A673 (cell line): ENCODE results near the gene EAPP. TPM values are rescaled to one million over a fixed set of nuclear protein-coding genes. Genes with fewer than 3 reads are reported as not detected.
"Not testable (repeated sequence)": the region's sequence is repeated elsewhere in the genome, so short reads cannot be mapped to it uniquely, and the experiment has no call there.

Source experiments
- BruUV-seq: library from RNA; stranded (reverse); fragments of 400-500 nt; replicated peaks from 2 replicates; lab custom pipeline; 2021; lab: Mats Ljungman, UMichigan
- CTCF ChIA-PET: fragments of 300-600 bp; sonication (Branson Sonifier 250); formaldehyde crosslinking; loops from one replicate; lab custom pipeline; 2022; ENCODE audit warnings: antibody characterized with exemption; lab: Charles Lee
- POLR2A ChIA-PET: fragments of 300-600 bp; sonication (Branson Sonifier 250); formaldehyde crosslinking; loops from one replicate; lab custom pipeline; 2022; ENCODE audit warnings: antibody characterized with exemption; ENCODE audit not compliant: low non-redundant PET; lab: Charles Lee
- DNase-seq: peaks from one replicate; pipeline ENCODE4 v3.0.0-alpha.2; 2015; ENCODE audit warnings: low spot score
- H3K27ac ChIP-seq: fragments of 200-600 bp; sonication (generic); 2 replicates; pipeline ENCODE4 v1.5.1; 2016; ENCODE audit warnings: mixed run types, low read depth, mild to moderate bottlenecking, mixed read lengths, antibody characterized with exemption, low read length; ENCODE audit not compliant: poor library complexity, severe bottlenecking
- H3K27me3 ChIP-seq: fragments of 200-600 bp; sonication (generic); replicated peaks from 2 replicates; pipeline ENCODE4 v1.6.1; 2017; ENCODE audit warnings: mixed run types, low read depth, mild to moderate bottlenecking, mixed read lengths, antibody characterized with exemption, low read length; ENCODE audit not compliant: insufficient read depth, poor library complexity
- H3K36me3 ChIP-seq: fragments of 200-600 bp; sonication (generic); 2 replicates; pipeline ENCODE4 v1.6.1; 2016; ENCODE audit warnings: mixed run types, mild to moderate bottlenecking, mixed read lengths, antibody characterized with exemption, low read length; ENCODE audit not compliant: insufficient read depth, poor library complexity, severe bottlenecking
- H3K4me1 ChIP-seq: fragments of 200-600 bp; sonication (generic); 2 replicates; pipeline ENCODE4 v1.6.1; 2017; ENCODE audit warnings: mixed run types, mild to moderate bottlenecking, mixed read lengths, antibody characterized with exemption, low read length; ENCODE audit not compliant: insufficient read depth, poor library complexity, severe bottlenecking
- H3K4me3 ChIP-seq: fragments of 200-600 bp; sonication (generic); 2 replicates; pipeline ENCODE4 v1.5.1; 2016; ENCODE audit warnings: low read depth, mixed run types, mild to moderate bottlenecking, mixed read lengths, low read length; ENCODE audit not compliant: poor library complexity, severe bottlenecking
- H3K9me3 ChIP-seq: fragments of 200-600 bp; sonication (generic); 2 replicates; pipeline ENCODE4 v1.6.1; 2016; ENCODE audit warnings: mixed run types, low read depth, mild to moderate bottlenecking, mixed read lengths, antibody characterized with exemption, low read length; ENCODE audit not compliant: poor library complexity, severe bottlenecking
- EZH2 ChIP-seq: fragments of 200-600 bp; sonication (generic); IDR thresholded peaks from 2 replicates; pipeline ENCODE4 v1.6.1; 2017; ENCODE audit warnings: borderline replicate concordance, low read depth, mild to moderate bottlenecking, mixed read lengths, antibody characterized with exemption, low read length; ENCODE audit not compliant: poor library complexity, severe bottlenecking
- intact Hi-C: fragments of 100-400 bp; cut with micrococcal nuclease; formaldehyde crosslinking; loops from one replicate; pipeline ENCODE4 v1.10.0; 2022; ENCODE audit not compliant: unreplicated experiment
- total RNA-seq: library from RNA; stranded (reverse); gene quantifications from 2 replicates; pipeline ENCODE4 v1.2.3, GENCODE V29; 2021
- TF ChIP-seq, protein P1 (sequence below): fragments of 300-800, 200-600 bp; sonication (generic); conservative IDR thresholded peaks from 2 replicates; pipeline ENCODE4 v1.5.1; 2017; ENCODE audit warnings: low read depth, mild to moderate bottlenecking, antibody characterized with exemption, low read length, moderate library complexity, mixed read lengths

EAPP gene
- total RNA-seq, 1 experiment from 2014 or later, result 33.1 TPM

DNA sequence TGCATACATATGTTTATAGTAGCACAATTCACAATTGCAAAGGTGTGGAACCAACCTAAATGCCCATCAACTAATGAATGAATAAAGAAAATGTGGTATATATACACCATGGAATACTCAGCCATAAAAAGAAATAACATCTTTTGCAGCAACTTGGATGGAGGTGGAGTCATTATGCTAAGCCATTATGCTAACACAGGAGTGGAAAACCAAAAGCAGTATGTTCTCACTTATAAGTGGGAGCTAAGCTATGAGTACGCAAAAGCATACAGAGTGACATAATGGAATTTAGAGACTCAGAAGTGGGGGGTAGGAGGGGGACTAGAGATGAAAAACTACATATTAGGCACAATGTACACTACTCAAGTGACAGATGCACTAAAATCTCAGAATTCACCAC is 61.2 kb downstream of the EAPP start:
- CTCF ChIA-PET, result interaction anchor here (0.7 kb wide), 1 partner anchor 149 kb away, joined by 5 read pairs; no protein-coding TSS in a partner anchor
- POLR2A ChIA-PET, result no interaction called here
- Histone ChIP-seq H3K27ac (no peak overlapping the region), H3K36me3 (no peaks in the 10 kb centered on the region), H3K9me3 (no peaks in the 10 kb centered on the region), H3K27me3 (no peaks in the 10 kb centered on the region), H3K4me1 (no peaks in the 10 kb centered on the region), H3K4me3 (no peak overlapping the region)
- intact Hi-C loops, result no loop called here
- TF ChIP-seq, protein P1, sequence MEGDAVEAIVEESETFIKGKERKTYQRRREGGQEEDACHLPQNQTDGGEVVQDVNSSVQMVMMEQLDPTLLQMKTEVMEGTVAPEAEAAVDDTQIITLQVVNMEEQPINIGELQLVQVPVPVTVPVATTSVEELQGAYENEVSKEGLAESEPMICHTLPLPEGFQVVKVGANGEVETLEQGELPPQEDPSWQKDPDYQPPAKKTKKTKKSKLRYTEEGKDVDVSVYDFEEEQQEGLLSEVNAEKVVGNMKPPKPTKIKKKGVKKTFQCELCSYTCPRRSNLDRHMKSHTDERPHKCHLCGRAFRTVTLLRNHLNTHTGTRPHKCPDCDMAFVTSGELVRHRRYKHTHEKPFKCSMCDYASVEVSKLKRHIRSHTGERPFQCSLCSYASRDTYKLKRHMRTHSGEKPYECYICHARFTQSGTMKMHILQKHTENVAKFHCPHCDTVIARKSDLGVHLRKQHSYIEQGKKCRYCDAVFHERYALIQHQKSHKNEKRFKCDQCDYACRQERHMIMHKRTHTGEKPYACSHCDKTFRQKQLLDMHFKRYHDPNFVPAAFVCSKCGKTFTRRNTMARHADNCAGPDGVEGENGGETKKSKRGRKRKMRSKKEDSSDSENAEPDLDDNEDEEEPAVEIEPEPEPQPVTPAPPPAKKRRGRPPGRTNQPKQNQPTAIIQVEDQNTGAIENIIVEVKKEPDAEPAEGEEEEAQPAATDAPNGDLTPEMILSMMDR, result no peak
- TF ChIP-seq EZH2, result no peak
- no TSS peak for BruUV-seq
- no peak for DNase-seq

- BruUV-seq, H3K27me3 ChIP-seq, H3K4me1 ChIP-seq, DNase-seq, H3K36me3 ChIP-seq, CTCF ChIA-PET, H3K9me3 ChIP-seq, H3K27ac ChIP-seq, POLR2A ChIA-PET, intact Hi-C loops, H3K4me3 ChIP-seq: not testable (repeated sequence)
Observed at GRCh38 chr14:34476036-34476435, 63.5 kb downstream of the EAPP start.

GRCh38 chr14:34475163-34475562 is 64.3 kb downstream of the EAPP start:
- POLR2A ChIA-PET, result no interaction called here
- Histone ChIP-seq H3K27me3 (no peaks in the 10 kb centered on the region), H3K9me3 (no peaks in the 10 kb centered on the region), H3K4me1 (no peaks in the 10 kb centered on the region), H3K27ac (no peak overlapping the region), H3K4me3 (no peak overlapping the region), H3K36me3 (no peaks in the 10 kb centered on the region)
- CTCF ChIA-PET, result no interaction called here
- no TSS peak for BruUV-seq
- intact Hi-C loops, result no loop called here
- DNase-seq, result no peak
- no peak for TF ChIP-seq EZH2
- TF ChIP-seq, protein P1, result no peak

DNA sequence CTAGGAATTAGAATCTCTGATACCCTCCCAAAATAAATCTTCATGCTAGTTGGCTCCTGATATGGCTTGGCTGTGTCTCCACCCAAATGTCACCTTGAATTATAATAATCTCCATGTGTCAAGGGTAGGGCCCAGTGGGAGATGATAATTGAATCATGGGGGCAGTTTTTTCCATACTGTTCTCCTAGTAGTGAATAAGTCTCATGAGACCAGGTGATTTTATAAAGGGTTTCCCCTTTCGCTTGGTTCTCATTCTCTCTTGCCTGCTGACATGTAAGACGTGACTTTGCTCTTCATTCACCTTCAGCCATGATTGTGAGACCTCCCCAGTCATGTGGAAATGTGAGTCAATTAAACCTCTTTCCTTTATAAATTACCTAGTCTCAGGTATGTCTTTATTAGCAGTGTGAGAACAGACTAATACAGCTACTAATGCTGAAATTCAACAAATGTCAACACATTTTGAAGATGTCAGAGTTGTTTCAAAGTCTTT is 65.3 kb downstream of the EAPP start:
- no peaks in the 10 kb centered on the region for H3K4me1 ChIP-seq
- POLR2A ChIA-PET, result no interaction called here
- no peak overlapping the region for H3K27ac ChIP-seq
- H3K27me3 ChIP-seq, result no peaks in the 10 kb centered on the region
- intact Hi-C loops, result no loop called here
- CTCF ChIA-PET, result no interaction called here
- TF ChIP-seq, protein P1, result no peak
- no peak for TF ChIP-seq EZH2
- H3K36me3 ChIP-seq, result no peaks in the 10 kb centered on the region
- no peaks in the 10 kb centered on the region for H3K9me3 ChIP-seq
- BruUV-seq, result no TSS peak
- H3K4me3 ChIP-seq, result no peak overlapping the region
- no peak for DNase-seq
